ENCODE measurements around the gene GULP1. TPM values are rescaled to one million over a fixed set of nuclear protein-coding genes. Genes with fewer than 3 reads are reported as not detected.

Gene GULP1
- total and polyA plus RNA-seq, 7 donors: 5.6 to 18.0 (median 11.3) TPM

DNA sequence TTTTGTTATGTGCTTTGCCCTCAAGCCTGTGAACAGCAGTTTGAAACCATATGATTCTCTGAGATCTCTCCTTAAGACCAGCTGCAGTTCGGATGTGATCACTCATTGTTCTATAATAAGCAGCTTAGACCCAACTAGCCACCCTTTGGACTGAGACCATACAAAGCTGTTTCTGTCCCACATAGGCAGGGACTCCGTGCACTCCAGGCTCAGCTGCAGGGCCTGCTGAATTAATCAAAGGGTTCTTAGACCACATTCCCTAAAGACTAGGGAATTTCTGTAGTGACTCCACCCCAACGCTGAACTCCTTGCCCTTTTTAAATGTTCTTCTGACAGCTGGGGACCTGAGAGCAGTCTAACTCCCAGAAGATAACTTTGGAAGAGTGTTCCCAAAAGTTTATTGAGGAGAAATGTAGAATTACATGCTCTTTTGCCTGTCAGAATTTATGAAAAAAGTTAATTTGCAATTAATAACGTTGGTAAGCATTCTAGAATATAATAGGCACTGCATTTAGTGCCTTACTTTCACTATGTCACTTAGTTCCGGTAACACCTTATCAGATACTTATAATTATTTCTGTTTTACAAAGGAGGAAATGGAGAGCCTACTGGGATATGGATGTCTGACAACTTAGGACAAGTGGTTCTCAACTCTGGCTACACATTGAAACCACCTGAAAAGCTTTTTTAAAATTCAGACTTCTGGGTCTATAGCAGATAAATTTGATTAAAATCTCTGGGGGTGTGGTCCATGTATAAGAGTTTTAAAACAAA is 42.3 kb downstream of the GULP1 start:
- Histone ChIP-seq H3K4me1 (peaks cover 30% of the 10 kb centered on the region), H3K9me3 (no peaks in the 10 kb centered on the region), H3K27ac (peak overlapping the region; percentile 76), H3K27me3 (ENCODE audit: insufficient read depth in 3 of 3, low read length in 2 of 3) (no peaks in the 10 kb centered on the region), H3K4me3 (peak overlapping the region; percentile 33), H3K36me3 (ENCODE audit: insufficient read depth in 1 of 2, low read depth in 1 of 2) (no peaks in the 10 kb centered on the region)
- WGBS, 3 donors: 16 to 20% (median 18%) methylated on average over 5 of the region's 5 CpGs
- ATAC-seq: peak; percentile 93 to 99 (median 96)
- intact Hi-C loops (cut with DNase I): loop anchor here in 1 of 2 donors (5.0 kb wide), 2 partner anchors 38 to 42 kb away; partner anchors contain the start of gene GULP1
- TF ChIP-seq CTCF (IDR thresholded peaks at IDR 0.05): no peak
- peak in 1 of 2 donors; percentile 13 for DNase-seq

DNA sequence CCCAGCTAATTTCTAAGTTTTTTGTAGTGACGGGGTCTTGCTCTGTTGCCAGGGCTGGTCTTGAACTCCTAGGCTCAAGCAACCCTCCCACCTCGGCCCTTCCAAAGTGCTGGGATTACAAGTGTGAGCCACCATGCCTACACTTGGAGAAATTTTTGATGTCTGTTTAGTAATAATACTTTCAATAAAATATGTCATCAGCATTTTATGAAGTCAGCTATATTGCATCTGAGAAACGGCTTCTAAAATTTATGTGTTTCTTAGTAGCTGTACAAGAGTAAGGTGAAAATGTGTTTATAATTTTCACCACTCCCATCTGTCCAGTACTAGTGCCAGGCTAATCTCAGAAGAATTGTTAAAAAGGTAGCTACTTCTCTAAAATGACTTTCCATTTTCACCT is 46.8 kb downstream of the GULP1 start:
- Histone ChIP-seq H3K4me1 (peaks cover 6% of the 10 kb centered on the region), H3K27me3 (ENCODE audit: insufficient read depth in 3 of 3, low read length in 2 of 3) (no peaks in the 10 kb centered on the region), H3K4me3 (no peak overlapping the region), H3K36me3 (ENCODE audit: insufficient read depth in 1 of 2, low read depth in 1 of 2) (no peaks in the 10 kb centered on the region), H3K9me3 (no peaks in the 10 kb centered on the region), H3K27ac (no peak overlapping the region)
- DNase-seq (no peak), ATAC-seq (no peak)
- intact Hi-C loops (cut with DNase I): no loop called here
- WGBS, 3 donors: 94 to 96% (median 95%) methylated on average over 3 of the region's 3 CpGs
- TF ChIP-seq CTCF (IDR thresholded peaks at IDR 0.05): no peak

DNA sequence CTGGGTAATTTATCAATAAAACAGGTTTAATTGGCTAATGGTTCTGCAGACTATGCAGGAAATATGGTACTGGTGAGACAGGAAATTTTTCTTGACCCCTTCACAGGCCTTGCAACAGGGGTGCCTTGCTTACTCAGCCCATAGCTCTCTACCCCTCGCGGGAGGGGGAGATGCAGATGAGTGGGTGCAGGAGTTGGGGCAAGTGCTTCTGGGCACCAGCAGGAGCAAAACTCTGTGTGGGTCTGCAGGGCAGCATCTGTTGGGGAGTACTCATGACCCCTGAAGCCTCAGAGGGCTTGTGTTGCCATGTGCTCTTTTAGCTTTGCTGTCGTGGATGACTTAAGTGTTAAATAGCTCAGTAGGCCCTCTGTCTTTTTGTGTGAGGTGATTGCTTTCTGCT is 48.6 kb downstream of the GULP1 start:
- Histone ChIP-seq H3K27ac (no peak overlapping the region), H3K27me3 (ENCODE audit: insufficient read depth in 3 of 3, low read length in 2 of 3) (no peaks in the 10 kb centered on the region), H3K36me3 (ENCODE audit: insufficient read depth in 1 of 2, low read depth in 1 of 2) (no peaks in the 10 kb centered on the region), H3K4me1 (peaks cover 5% of the 10 kb centered on the region), H3K4me3 (no peak overlapping the region), H3K9me3 (no peaks in the 10 kb centered on the region)
- TF ChIP-seq CTCF (IDR thresholded peaks at IDR 0.05): no peak
- intact Hi-C loops (cut with DNase I): no loop called here
- no peak for DNase-seq
- 94 to 98% (median 95%) methylated on average over 3 of the region's 3 CpGs for WGBS, 3 donors
- no peak for ATAC-seq

DNA sequence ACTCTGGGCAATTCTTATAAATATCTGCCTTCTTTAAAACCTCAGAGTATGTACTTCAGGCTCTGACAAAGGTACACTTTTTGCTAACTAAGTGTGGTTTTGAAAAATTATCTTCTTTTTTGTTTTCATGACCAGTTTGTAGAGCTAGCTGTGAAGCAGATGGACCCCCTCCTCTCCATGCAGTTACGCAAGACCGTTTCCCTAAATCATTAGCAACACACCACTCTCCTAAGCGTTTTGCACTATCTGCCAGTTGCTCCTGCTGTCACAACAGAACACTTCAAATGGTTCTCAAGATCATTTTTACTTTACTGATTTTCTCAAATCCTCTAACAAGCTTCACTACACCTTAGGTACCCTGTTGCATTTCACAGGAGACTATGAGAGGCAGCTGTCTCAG is 53.3 kb downstream of the GULP1 start:
- no peaks in the 10 kb centered on the region for H3K9me3 ChIP-seq

More for the DNA sequence above, 53.3 kb downstream of the GULP1 start:
- Histone ChIP-seq H3K4me1 (peaks cover 13% of the 10 kb centered on the region), H3K4me3 (no peak overlapping the region), H3K36me3 (ENCODE audit: insufficient read depth in 1 of 2, low read depth in 1 of 2) (no peaks in the 10 kb centered on the region), H3K27ac (no peak overlapping the region), H3K27me3 (ENCODE audit: insufficient read depth in 3 of 3, low read length in 2 of 3) (no peaks in the 10 kb centered on the region)
- intact Hi-C loops (cut with DNase I): no loop called here
- DNase-seq (no peak), ATAC-seq (no peak)
- 69 to 89% (median 72%) methylated on average over 3 of the region's 3 CpGs for WGBS, 3 donors
- TF ChIP-seq CTCF (IDR thresholded peaks at IDR 0.05): no peak

Data from psoas muscle (tissue), 8 donors.